Globus pallidus (tissue), 1 donor: ENCODE results near the gene CHN1.

Experiments
- DNase-seq: peaks from one replicate; pipeline ENCODE4 v3.0.0-alpha.2; 2015; ENCODE audit warnings: low spot score

The CHN1 gene

GRCh38 chr2:174826051-174826450 lies 179.1 kb downstream of the CHN1 start:
- no peak for DNase-seq

- no peak for DNase-seq
Measured at GRCh38 chr2:174824068-174824467, 181.1 kb downstream of the CHN1 start.

- DNase-seq, result no peak
Measured at GRCh38 chr2:174821628-174822027, 183.6 kb downstream of the CHN1 start.

- DNase-seq, result no peak
Measured at GRCh38 chr2:174820361-174820760, 184.8 kb downstream of the CHN1 start.

- DNase-seq, result no peak
Measured at GRCh38 chr2:174815526-174815925, 189.7 kb downstream of the CHN1 start.

- DNase-seq, result no peak
Measured at GRCh38 chr2:174812037-174812436, 193.1 kb downstream of the CHN1 start.

GRCh38 chr2:174807931-174808330 lies 197.2 kb downstream of the CHN1 start:
- no peak for DNase-seq

- DNase-seq, result no peak
Measured at GRCh38 chr2:174805803-174806202, 199.4 kb downstream of the CHN1 start.

- DNase-seq, result no peak
Measured at GRCh38 chr2:174802459-174802858, 202.7 kb downstream of the CHN1 start.

GRCh38 chr2:174800436-174801205 lies 204.6 kb downstream of the CHN1 start:
- DNase-seq, result no peak

GRCh38 chr2:174798801-174799200 lies 206.4 kb downstream of the CHN1 start:
- DNase-seq, result no peak

- DNase-seq, result no peak
Measured at GRCh38 chr2:174797781-174798276, 207.4 kb downstream of the CHN1 start.

GRCh38 chr2:174796319-174796771 lies 208.8 kb downstream of the CHN1 start:
- no peak for DNase-seq

GRCh38 chr2:174794851-174795374 lies 210.3 kb downstream of the CHN1 start:
- no peak for DNase-seq

- no peak for DNase-seq
Measured at GRCh38 chr2:174792309-174793025, 212.7 kb downstream of the CHN1 start.

- DNase-seq, result no peak
Measured at GRCh38 chr2:174791746-174792280, 213.4 kb downstream of the CHN1 start.

GRCh38 chr2:174791020-174791419 lies 214.2 kb downstream of the CHN1 start:
- DNase-seq, result no peak

GRCh38 chr2:174789001-174789400 lies 216.2 kb downstream of the CHN1 start:
- no peak for DNase-seq

- DNase-seq, result no peak
Measured at GRCh38 chr2:174788291-174788929, 216.8 kb downstream of the CHN1 start.

- DNase-seq, result no peak
Measured at GRCh38 chr2:174787487-174788205, 217.5 kb downstream of the CHN1 start.

- DNase-seq, result no peak
Measured at GRCh38 chr2:174786066-174786725, 219.0 kb downstream of the CHN1 start.
